DND-41 (cell line): ENCODE results near the gene RABGAP1L.

Source experiments
- CTCF ChIP-seq: IDR thresholded peaks from 2 replicates; pipeline ENCODE4 v1.5.1; 2012; ENCODE audit warnings: borderline replicate concordance, low read length, moderate library complexity, mild to moderate bottlenecking; ENCODE audit not compliant: poor library complexity, severe bottlenecking; ENCODE audit errors: extremely low read depth
- EZH2 ChIP-seq: IDR thresholded peaks from 3 replicates; pipeline ENCODE4 v1.6.1; 2012; ENCODE audit warnings: borderline replicate concordance, low read depth, mild to moderate bottlenecking, moderate library complexity, low read length, inconsistent platforms; ENCODE audit not compliant: severe bottlenecking

- TF ChIP-seq CTCF = no peak
- no peak for TF ChIP-seq EZH2
Measured at GRCh38 chr1:174935961-174936727, 776.8 kb downstream of the RABGAP1L start.
